ENCODE data around the gene ZNF668. TPM values are rescaled to one million over a fixed set of nuclear protein-coding genes. Genes with fewer than 3 reads are reported as not detected.

The ZNF668 gene
- total RNA-seq, 1 donor from 2014 or later, result 3.7 TPM

DNA sequence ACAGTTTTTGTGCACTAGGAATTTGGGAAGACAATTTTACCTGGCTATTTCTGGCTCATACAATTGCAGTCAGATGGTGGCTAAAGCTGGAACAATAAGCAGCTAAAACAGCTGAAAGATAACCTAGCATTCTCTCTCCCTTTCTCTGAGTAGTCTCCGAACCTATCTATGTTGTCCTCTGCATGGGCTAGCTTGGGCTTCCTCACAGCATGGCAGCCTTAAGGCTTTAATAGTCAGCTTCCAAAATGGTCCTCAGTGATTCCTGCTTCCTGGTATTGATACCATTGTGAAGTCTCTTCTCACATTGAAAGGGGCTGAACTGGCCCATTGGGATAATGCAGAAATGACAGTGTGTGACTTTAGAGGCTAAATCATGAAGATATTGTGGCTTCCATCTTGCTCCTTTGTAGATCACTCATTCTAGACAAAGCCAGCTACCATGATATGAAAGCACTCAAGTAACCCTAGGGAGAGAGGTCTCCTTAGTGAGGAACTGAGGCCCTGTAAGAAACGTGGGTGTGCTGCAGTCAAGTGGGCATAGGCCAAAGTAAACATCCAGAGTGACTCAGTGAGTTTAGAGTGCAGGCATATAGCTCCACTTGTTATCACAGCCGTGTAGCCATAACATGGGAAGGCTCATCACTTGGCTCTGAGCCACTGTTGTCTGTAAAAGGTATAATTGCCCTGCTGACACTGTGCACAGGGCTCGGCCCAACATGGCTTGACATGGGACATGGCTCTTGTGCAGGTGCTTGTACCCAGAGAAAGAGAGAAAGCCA, 26.0 kb upstream of the ZNF668 start:
- Histone ChIP-seq H3K79me2 (ENCODE audit: low read depth) (no peaks in the 10 kb centered on the region), H3K4me1 (no peaks in the 10 kb centered on the region), H3K9ac (no peak overlapping the region), H3K27me3 (no peaks in the 10 kb centered on the region), H3K4me2 (no peak overlapping the region), H3K27ac (no peak overlapping the region), H3K36me3 (no peaks in the 10 kb centered on the region), H3K4me3 (no peak overlapping the region), H3F3A (ENCODE audit: low read depth) (peaks cover 11% of the 10 kb centered on the region), H3K9me3 (ENCODE audit: low read depth) (no peaks in the 10 kb centered on the region), H4K20me1 (ENCODE audit: low read depth) (no peaks in the 10 kb centered on the region), H2AFZ (replicated peaks) (no peak overlapping the region)
- Mint-ChIP-seq H3K27ac (no peak overlapping the region), H3K4me1 (no peaks in the 10 kb centered on the region), H3K36me3 (no peaks in the 10 kb centered on the region), H3K9me3 (peaks cover 8% of the 10 kb centered on the region), H3K27me3 (ENCODE audit: insufficient read depth, low read depth) (peaks cover 10% of the 10 kb centered on the region), H3K4me3 (peak overlapping the region; percentile 49)
- TF ChIP-seq EZH2phosphoT487 (IDR thresholded peaks at IDR 0.05) (no peak), EZH2 (IDR thresholded peaks at IDR 0.05) (no peak)
- TF ChIP-seq, protein P1, sequence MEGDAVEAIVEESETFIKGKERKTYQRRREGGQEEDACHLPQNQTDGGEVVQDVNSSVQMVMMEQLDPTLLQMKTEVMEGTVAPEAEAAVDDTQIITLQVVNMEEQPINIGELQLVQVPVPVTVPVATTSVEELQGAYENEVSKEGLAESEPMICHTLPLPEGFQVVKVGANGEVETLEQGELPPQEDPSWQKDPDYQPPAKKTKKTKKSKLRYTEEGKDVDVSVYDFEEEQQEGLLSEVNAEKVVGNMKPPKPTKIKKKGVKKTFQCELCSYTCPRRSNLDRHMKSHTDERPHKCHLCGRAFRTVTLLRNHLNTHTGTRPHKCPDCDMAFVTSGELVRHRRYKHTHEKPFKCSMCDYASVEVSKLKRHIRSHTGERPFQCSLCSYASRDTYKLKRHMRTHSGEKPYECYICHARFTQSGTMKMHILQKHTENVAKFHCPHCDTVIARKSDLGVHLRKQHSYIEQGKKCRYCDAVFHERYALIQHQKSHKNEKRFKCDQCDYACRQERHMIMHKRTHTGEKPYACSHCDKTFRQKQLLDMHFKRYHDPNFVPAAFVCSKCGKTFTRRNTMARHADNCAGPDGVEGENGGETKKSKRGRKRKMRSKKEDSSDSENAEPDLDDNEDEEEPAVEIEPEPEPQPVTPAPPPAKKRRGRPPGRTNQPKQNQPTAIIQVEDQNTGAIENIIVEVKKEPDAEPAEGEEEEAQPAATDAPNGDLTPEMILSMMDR (IDR thresholded peaks at IDR 0.05), result no peak
- DNase-seq (ENCODE audit: low spot score), result no peak

DNA sequence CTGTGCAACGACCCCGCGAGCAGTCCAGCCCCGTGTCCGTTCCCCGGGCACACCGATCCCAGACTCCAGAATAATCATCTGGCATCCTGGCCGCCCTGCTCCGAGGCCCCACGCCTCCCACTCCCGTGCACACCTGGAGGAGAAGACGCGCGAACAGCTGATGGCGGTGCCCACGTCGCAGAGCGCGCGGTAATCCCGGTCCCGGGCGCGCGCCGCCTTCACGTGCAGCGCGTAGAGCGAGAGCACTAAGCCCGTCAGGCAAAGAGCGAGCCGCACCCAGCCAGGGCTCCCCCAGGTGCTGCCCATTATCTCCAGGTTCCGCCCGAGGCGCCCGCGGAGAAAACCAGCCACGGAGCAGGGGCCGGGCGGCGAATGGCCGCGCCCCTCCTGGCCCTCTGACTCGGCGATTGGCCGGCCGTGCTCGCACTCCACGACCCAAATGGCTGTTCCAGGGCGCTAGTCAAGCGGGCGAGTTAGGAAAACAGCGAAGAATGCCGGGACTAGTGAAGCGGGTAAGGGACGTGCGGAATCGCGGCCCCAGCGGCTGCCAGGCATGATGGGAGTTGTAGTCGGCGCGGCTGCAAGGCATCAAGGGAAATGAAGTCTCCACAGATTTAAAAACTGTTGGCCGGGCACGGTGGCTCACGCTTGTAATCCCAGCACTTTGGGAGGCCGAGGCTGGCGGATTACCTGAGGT, 20.5 kb upstream of the ZNF668 start, which contains the start of gene VKORC1:
Gene VKORC1 (minus strand): TSS at position 374 of the 697 bp plus-strand sequence. CDS start 68 bp downstream, at position 306.
- H3K4me3 ChIP-seq, result peak within 1 kb of the TSS; percentile 86
- Mint-ChIP-seq H3K27me3 (ENCODE audit: insufficient read depth, low read depth) (peaks cover 12% of the 10 kb centered on the region), H3K9me3 (peaks cover 5% of the 10 kb centered on the region), H3K4me3 (peak within 1 kb of the TSS; percentile 98), H3K4me1 (peaks cover 8% of the 10 kb centered on the region), H3K36me3 (peaks cover 3% of the 10 kb centered on the region), H3K27ac (peak within 1 kb of the TSS; percentile 4)
- H3K27me3 ChIP-seq, result no peaks in the 10 kb centered on the region
- DNase-seq (ENCODE audit: low spot score), result peak; percentile 98
- peaks cover 28% of the 10 kb centered on the region for H3F3A ChIP-seq (ENCODE audit: low read depth)
- peaks cover 22% of the 10 kb centered on the region for H3K79me2 ChIP-seq (ENCODE audit: low read depth)
- H3K9ac ChIP-seq, result peak within 1 kb of the TSS; percentile 42
- peak within 1 kb of the TSS; percentile 71 for H3K27ac ChIP-seq
- H3K4me2 ChIP-seq, result peak within 1 kb of the TSS; percentile 87
- peak within 1 kb of the TSS; percentile 64 for H2AFZ ChIP-seq (replicated peaks)
- no peak for TF ChIP-seq EZH2 (IDR thresholded peaks at IDR 0.05)
- TF ChIP-seq, protein P1 (IDR thresholded peaks at IDR 0.05), result no peak
- no peaks in the 10 kb centered on the region for H3K36me3 ChIP-seq
- H3K4me1 ChIP-seq, result peaks cover 3% of the 10 kb centered on the region
- no peaks in the 10 kb centered on the region for H3K9me3 ChIP-seq (ENCODE audit: low read depth)
- H4K20me1 ChIP-seq (ENCODE audit: low read depth), result peaks cover 19% of the 10 kb centered on the region

DNA sequence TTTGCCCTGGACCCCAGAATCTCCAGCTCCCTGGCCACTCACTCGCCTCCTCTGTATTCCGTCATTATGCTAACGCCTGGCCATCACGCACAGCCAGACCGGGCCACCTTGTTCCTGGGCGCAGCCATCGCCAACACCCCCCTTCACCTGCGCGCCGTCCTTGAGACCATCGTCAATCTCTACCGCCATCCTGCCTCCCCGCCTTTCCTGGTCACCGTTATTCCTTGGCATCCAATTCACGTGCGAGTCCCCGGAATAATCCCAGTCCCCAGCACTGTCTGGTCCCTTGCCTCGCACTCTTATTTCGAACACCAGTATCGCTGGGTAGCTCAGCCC, 20.0 kb upstream of the ZNF668 start:
- Mint-ChIP-seq H3K4me3 (peak overlapping the region; percentile 98), H3K36me3 (peaks cover 5% of the 10 kb centered on the region), H3K27ac (no peak overlapping the region), H3K27me3 (ENCODE audit: insufficient read depth, low read depth) (peaks cover 12% of the 10 kb centered on the region), H3K4me1 (peaks cover 8% of the 10 kb centered on the region), H3K9me3 (peaks cover 5% of the 10 kb centered on the region)
- H3K9ac ChIP-seq, result peak overlapping the region; percentile 42
- H4K20me1 ChIP-seq (ENCODE audit: low read depth), result peaks cover 19% of the 10 kb centered on the region
- DNase-seq (ENCODE audit: low spot score), result peak; percentile 58
- H3K27me3 ChIP-seq, result no peaks in the 10 kb centered on the region
- H2AFZ ChIP-seq (replicated peaks), result peak overlapping the region; percentile 64
- peaks cover 3% of the 10 kb centered on the region for H3K4me1 ChIP-seq
- TF ChIP-seq EZH2phosphoT487 (IDR thresholded peaks at IDR 0.05) (no peak), EZH2 (IDR thresholded peaks at IDR 0.05) (no peak)
- TF ChIP-seq, protein P1 (IDR thresholded peaks at IDR 0.05), result no peak
- no peaks in the 10 kb centered on the region for H3K9me3 ChIP-seq (ENCODE audit: low read depth)
- H3K4me2 ChIP-seq, result peak overlapping the region; percentile 87
- H3K27ac ChIP-seq, result peak overlapping the region; percentile 71
- no peaks in the 10 kb centered on the region for H3K36me3 ChIP-seq
- H3K4me3 ChIP-seq, result peak overlapping the region; percentile 86
- peaks cover 28% of the 10 kb centered on the region for H3F3A ChIP-seq (ENCODE audit: low read depth)
- peaks cover 22% of the 10 kb centered on the region for H3K79me2 ChIP-seq (ENCODE audit: low read depth)
